Tibial nerve (tissue), 4 donors: ENCODE data around the gene PRKG1. TPM values are rescaled to one million over a fixed set of nuclear protein-coding genes. Genes with fewer than 3 reads are reported as not detected.

Experiments used
- DNase-seq, 2 donors: peaks; one replicate each; pipeline ENCODE4 v3.0.0-alpha.2; 2019; ENCODE audit warnings: low spot score in 2 of 2
- H3K27ac ChIP-seq, 4 donors: fragments of 200-600 bp; sonication (generic) in 3 of 4; one replicate each; pipeline ENCODE4 v1.5.1; 2017 to 2019; ENCODE audit warnings: mild to moderate bottlenecking in 1 of 4
- H3K27me3 ChIP-seq, 2 donors: fragments of 200-600 bp; sonication (generic) in 1 of 2; one replicate each; pipeline versions ENCODE4 v1.5.1 to v1.6.0; 2017 to 2019
- H3K36me3 ChIP-seq, 3 donors: fragments of 200-600 bp; sonication (generic); one replicate each; pipeline ENCODE4 v1.5.1; 2018 to 2019
- H3K4me1 ChIP-seq, 4 donors: fragments of 200-600 bp; sonication (generic) in 3 of 4; one replicate each; pipeline ENCODE4 v1.5.1; 2017 to 2019
- H3K4me3 ChIP-seq, 4 donors: fragments of 200-600 bp; sonication (generic) in 3 of 4; one replicate each; pipeline ENCODE4 v1.5.1; 2017 to 2019; ENCODE audit warnings: mild to moderate bottlenecking in 1 of 4, moderate library complexity in 1 of 4
- H3K9me3 ChIP-seq, 4 donors: fragments of 200-600 bp; sonication (generic) in 3 of 4; one replicate each; pipeline ENCODE4 v1.5.1; 2017 to 2019
- CTCF ChIP-seq, 5 experiments: fragments of 200-600 bp in 3 of 5; fragments of 450-650 bp in 2 of 5; sonication (generic) in 3 of 5; IDR thresholded peaks; one replicate each; pipeline ENCODE4 v1.5.1; 2016 to 2019; ENCODE audit warnings: antibody characterized with exemption in 5 of 5, mild to moderate bottlenecking in 3 of 5, moderate library complexity in 2 of 5
- EP300 ChIP-seq, 2 donors: sonication (generic); formaldehyde crosslinking; IDR thresholded peaks; one replicate each; pipeline ENCODE4 v1.6.1; 2017; ENCODE audit warnings: antibody characterized with exemption in 2 of 2, mild to moderate bottlenecking in 1 of 2
- POLR2A ChIP-seq, 2 donors: fragments of 450-650 bp; IDR thresholded peaks; one replicate each; pipeline ENCODE4 v1.6.1; 2017; ENCODE audit warnings: antibody characterized with exemption in 2 of 2, mild to moderate bottlenecking in 2 of 2, moderate library complexity in 2 of 2
- WGBS, 2 donors: methylation state at CpG; one replicate each; pipeline ENCODE4 v1.1.5; 2018; 5-methylcytosine and 5-hydroxymethylcytosine counted together
- total RNA-seq, 4 donors: library from RNA; depleted of rRNA; stranded (reverse); fragments of >200 nt; gene quantifications; one replicate each; pipeline ENCODE4 v1.1.0, GENCODE V29; 2016

PRKG1 gene
- total RNA-seq, 4 donors from 2014 or later = 8.7 to 35.0 (median 14.8) TPM

DNA sequence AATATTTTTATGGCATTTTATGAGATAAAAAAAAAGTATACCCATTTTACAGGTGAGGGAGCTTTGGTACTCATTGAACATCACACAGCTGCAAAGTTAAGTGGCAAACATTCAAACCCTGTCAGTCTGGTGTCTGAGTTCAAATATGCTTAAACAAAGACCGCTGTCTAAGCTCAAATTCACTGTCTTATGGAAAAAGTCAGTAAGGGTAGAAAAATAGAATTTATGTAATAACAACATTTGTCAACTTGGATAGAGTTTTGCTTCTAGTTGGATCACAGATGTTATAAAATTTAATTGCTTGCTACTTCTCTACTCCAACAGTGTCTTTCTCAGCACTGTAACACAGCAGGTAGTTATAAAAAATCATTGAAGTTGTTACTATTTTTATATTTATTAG, 786.8 kb downstream of the PRKG1 start:
- WGBS, 2 donors = 79 to 82% methylated on average over 1 of the region's 1 CpG
- Histone ChIP-seq H3K27ac (no peak overlapping the region), H3K4me1 (peaks cover 0 to 11% (median 1%) of the 10 kb centered on the region in 4 donors), H3K27me3 (no peaks in the 10 kb centered on the region), H3K36me3 (no peaks in the 10 kb centered on the region), H3K4me3 (no peak overlapping the region), H3K9me3 (peaks cover 0 to under 1% (median 0%) of the 10 kb centered on the region in 4 donors)
- no peak for TF ChIP-seq POLR2A (IDR thresholded peaks at IDR 0.05)
- TF ChIP-seq CTCF (IDR thresholded peaks at IDR 0.05) = no peak
- no peak for TF ChIP-seq EP300 (IDR thresholded peaks at IDR 0.05)
- no peak for DNase-seq

- Histone ChIP-seq H3K4me1 (peaks cover 0 to 11% (median 1%) of the 10 kb centered on the region in 4 donors), H3K27me3 (no peaks in the 10 kb centered on the region), H3K27ac (no peak overlapping the region), H3K9me3 (no peaks in the 10 kb centered on the region), H3K4me3 (no peak overlapping the region), H3K36me3 (no peaks in the 10 kb centered on the region)
- TF ChIP-seq CTCF (IDR thresholded peaks at IDR 0.05) (no peak), EP300 (IDR thresholded peaks at IDR 0.05) (no peak), POLR2A (IDR thresholded peaks at IDR 0.05) (no peak)
- DNase-seq = no peak
- WGBS, 2 donors = 86 to 93% methylated on average over 4 of the region's 4 CpGs
Observed at GRCh38 chr10:51861731-51862130, 787.4 kb downstream of the PRKG1 start.

DNA sequence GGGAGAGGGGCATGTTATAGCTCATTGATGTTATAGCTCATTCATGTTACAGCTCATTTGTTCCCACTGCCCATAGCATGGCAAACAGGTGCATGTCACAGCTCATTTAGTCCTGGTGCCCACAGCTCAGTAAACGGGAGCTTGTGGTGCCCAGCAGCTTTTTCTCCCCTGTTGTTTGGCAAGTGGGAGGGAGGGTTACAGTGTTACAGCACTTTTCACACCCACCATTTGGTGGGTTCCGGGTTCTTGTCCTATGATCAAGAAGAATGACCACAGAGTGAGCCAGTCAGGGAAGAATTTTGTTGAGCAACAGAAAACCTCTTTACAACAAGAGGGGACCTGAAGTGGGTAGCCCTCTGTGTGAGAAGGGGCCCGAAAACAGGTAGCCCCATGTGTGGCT, 787.9 kb downstream of the PRKG1 start:
- no peaks in the 10 kb centered on the region for H3K9me3 ChIP-seq
- no peak overlapping the region for H3K27ac ChIP-seq
- no peak for DNase-seq
- no peak overlapping the region for H3K4me3 ChIP-seq
- no peaks in the 10 kb centered on the region for H3K36me3 ChIP-seq
- peaks cover 0 to 11% (median 1%) of the 10 kb centered on the region in 4 donors for H3K4me1 ChIP-seq
- no peaks in the 10 kb centered on the region for H3K27me3 ChIP-seq
- no peak for TF ChIP-seq POLR2A (IDR thresholded peaks at IDR 0.05)
- TF ChIP-seq EP300 (IDR thresholded peaks at IDR 0.05) = no peak
- no peak for TF ChIP-seq CTCF (IDR thresholded peaks at IDR 0.05)
- 92 to 95% methylated on average over 3 of the region's 3 CpGs for WGBS, 2 donors

- Histone ChIP-seq H3K27ac (no peak overlapping the region), H3K4me1 (peaks cover 0 to 4% (median 0%) of the 10 kb centered on the region in 4 donors), H3K27me3 (no peaks in the 10 kb centered on the region), H3K36me3 (no peaks in the 10 kb centered on the region), H3K4me3 (no peak overlapping the region), H3K9me3 (no peaks in the 10 kb centered on the region)
- TF ChIP-seq EP300 (IDR thresholded peaks at IDR 0.05) (no peak), CTCF (IDR thresholded peaks at IDR 0.05) (no peak), POLR2A (IDR thresholded peaks at IDR 0.05) (no peak)
- 60 to 68% methylated on average over 4 of the region's 4 CpGs for WGBS, 2 donors
- no peak for DNase-seq
Observed at GRCh38 chr10:51867956-51868355, 793.7 kb downstream of the PRKG1 start.

GRCh38 chr10:51874131-51874530, 799.8 kb downstream of the PRKG1 start:
- peaks cover 0 to 17% (median 0%) of the 10 kb centered on the region in 4 donors for H3K4me1 ChIP-seq
- no peak overlapping the region for H3K4me3 ChIP-seq
- no peaks in the 10 kb centered on the region for H3K36me3 ChIP-seq
- WGBS, 2 donors = 87 to 93% methylated on average over 3 of the region's 3 CpGs
- no peak for TF ChIP-seq EP300 (IDR thresholded peaks at IDR 0.05)
- TF ChIP-seq CTCF (IDR thresholded peaks at IDR 0.05) = no peak
- no peak for TF ChIP-seq POLR2A (IDR thresholded peaks at IDR 0.05)
- H3K27ac ChIP-seq = no peak overlapping the region
- H3K9me3 ChIP-seq = no peaks in the 10 kb centered on the region
- DNase-seq = no peak
- H3K27me3 ChIP-seq = no peaks in the 10 kb centered on the region
